Neutrophil (primary cell): ENCODE measurements around the gene DDX53.

ENCODE experiments used
- H3K27ac ChIP-seq: fragments of 200-600 bp; sonication (generic); 2 replicates; pipeline ENCODE4 v1.5.1; 2016; ENCODE audit warnings: mild to moderate bottlenecking, moderate library complexity
- H3K27me3 ChIP-seq: fragments of 200-600 bp; sonication (generic); 2 replicates; pipeline ENCODE4 v1.6.0; 2016; ENCODE audit warnings: mild to moderate bottlenecking
- H3K36me3 ChIP-seq: fragments of 200-600 bp; sonication (generic); 2 replicates; pipeline ENCODE4 v1.5.1; 2017
- H3K4me1 ChIP-seq, 2 experiments: fragments of 200-600 bp in 1 of 2; sonication (generic) in 1 of 2; 1 replicate in 1 of 2; 2 replicates in 1 of 2; pipeline versions ENCODE4 v1.5.1 to v1.6.1; 2013 to 2016; ENCODE audit warnings: low read depth in 1 of 2, low read length in 1 of 2, mild to moderate bottlenecking in 1 of 2, moderate library complexity in 1 of 2; ENCODE audit not compliant: control insufficient read depth in 1 of 2, insufficient read depth in 1 of 2
- H3K4me3 ChIP-seq, 2 experiments: fragments of 200-600 bp in 1 of 2; sonication (generic) in 1 of 2; 1 replicate in 1 of 2; 2 replicates in 1 of 2; pipeline ENCODE4 v1.5.1; 2013 to 2016; ENCODE audit warnings: low read depth in 1 of 2, low read length in 1 of 2, mild to moderate bottlenecking in 1 of 2, moderate library complexity in 1 of 2
- H3K9me3 ChIP-seq: fragments of 200-600 bp; sonication (generic); 2 replicates; pipeline ENCODE4 v1.5.1; 2016
- TF ChIP-seq, protein P1 (sequence below): fragments of 200-600 bp; sonication (generic); IDR thresholded peaks from 2 replicates; pipeline ENCODE4 v1.5.1; 2016; ENCODE audit warnings: antibody characterized with exemption

The DDX53 gene

DNA sequence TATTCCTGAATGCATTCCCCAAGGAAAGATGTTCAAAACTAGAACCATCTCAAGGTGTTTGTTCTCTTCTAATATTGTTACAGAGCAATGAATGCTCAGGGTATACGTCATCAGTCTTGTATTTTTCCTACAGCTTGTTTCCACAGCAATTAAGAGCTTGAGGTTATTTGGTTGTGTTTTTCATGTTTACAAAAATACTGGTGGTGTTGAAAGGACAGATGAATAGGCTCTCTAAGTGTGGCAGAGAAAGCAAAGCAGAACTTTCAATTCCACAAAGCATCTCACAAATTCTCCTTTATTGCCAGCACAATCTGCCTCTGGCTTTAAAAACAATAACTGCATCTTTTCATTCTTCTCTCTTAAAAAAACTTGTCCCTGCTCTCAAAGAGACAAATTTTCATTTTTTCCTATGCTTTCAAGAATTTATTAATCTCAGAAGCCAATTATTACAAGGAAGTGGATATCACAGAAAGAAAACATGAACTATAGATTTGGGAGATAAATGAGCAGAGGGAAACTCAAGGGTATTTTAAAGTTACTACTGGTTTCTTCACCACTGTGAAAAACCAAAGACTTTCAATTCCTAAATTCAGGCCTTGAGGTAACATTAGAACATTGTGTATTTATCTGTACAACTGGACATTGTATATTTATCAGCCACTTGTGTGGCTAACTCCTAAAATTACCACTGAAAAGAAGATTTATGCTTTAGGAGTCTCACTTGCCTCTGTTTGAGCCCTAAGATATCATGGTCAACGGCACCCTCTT is 49.2 kb downstream of the DDX53 start:
- TF ChIP-seq, protein P1, sequence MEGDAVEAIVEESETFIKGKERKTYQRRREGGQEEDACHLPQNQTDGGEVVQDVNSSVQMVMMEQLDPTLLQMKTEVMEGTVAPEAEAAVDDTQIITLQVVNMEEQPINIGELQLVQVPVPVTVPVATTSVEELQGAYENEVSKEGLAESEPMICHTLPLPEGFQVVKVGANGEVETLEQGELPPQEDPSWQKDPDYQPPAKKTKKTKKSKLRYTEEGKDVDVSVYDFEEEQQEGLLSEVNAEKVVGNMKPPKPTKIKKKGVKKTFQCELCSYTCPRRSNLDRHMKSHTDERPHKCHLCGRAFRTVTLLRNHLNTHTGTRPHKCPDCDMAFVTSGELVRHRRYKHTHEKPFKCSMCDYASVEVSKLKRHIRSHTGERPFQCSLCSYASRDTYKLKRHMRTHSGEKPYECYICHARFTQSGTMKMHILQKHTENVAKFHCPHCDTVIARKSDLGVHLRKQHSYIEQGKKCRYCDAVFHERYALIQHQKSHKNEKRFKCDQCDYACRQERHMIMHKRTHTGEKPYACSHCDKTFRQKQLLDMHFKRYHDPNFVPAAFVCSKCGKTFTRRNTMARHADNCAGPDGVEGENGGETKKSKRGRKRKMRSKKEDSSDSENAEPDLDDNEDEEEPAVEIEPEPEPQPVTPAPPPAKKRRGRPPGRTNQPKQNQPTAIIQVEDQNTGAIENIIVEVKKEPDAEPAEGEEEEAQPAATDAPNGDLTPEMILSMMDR: no peak
- no peaks in the 10 kb centered on the region for H3K9me3 ChIP-seq
- H3K27me3 ChIP-seq: no peaks in the 10 kb centered on the region
- no peak overlapping the region for H3K4me3 ChIP-seq
- no peaks in the 10 kb centered on the region for H3K36me3 ChIP-seq
- no peaks in the 10 kb centered on the region for H3K4me1 ChIP-seq
- no peak overlapping the region for H3K27ac ChIP-seq

DNA sequence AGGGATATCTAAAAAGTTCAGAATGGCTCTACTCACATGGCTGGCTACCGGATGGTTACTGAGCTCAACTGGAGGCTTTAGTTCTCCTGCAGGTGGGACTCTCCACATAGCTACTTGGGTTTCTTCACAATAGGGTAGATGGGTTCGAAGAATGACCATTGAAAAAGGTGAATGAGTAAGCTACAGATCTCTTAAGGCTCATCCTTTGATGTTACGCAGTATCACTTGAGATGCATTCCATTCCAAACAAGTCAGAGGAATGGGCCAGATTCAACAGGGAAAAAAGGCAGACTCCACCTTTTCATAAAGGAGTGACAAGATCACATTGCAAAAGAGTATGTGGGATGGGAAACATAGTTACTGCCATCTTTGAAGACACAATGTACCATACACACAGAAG is 52.6 kb downstream of the DDX53 start:
- TF ChIP-seq, protein P1: no peak
- Histone ChIP-seq H3K4me1 (no peaks in the 10 kb centered on the region), H3K27ac (no peak overlapping the region), H3K27me3 (no peaks in the 10 kb centered on the region), H3K36me3 (no peaks in the 10 kb centered on the region), H3K9me3 (no peaks in the 10 kb centered on the region), H3K4me3 (no peak overlapping the region)
